NB4 (cell line): ENCODE results near the gene DYNC1H1.

ENCODE experiments used
- DNase-seq: peaks from one replicate; pipeline ENCODE4 v3.0.0; 2010; ENCODE audit warnings: low read depth
- H3K4me3 ChIP-seq: one replicate; pipeline ENCODE4 v1.5.1; 2011; ENCODE audit warnings: mild to moderate bottlenecking, low read depth, low read length, moderate library complexity
- CTCF ChIP-seq: IDR thresholded peaks from one replicate; pipeline ENCODE4 v1.5.1; 2012; ENCODE audit warnings: low read depth, low read length
- MAX ChIP-seq: IDR thresholded peaks from 2 replicates; pipeline ENCODE4 v1.6.1; 2011; ENCODE audit warnings: low read depth, low read length
- MYC ChIP-seq: IDR thresholded peaks from 2 replicates; pipeline ENCODE4 v1.6.1; 2011; ENCODE audit warnings: low read depth, low read length
- POLR2A ChIP-seq: IDR thresholded peaks from 2 replicates; pipeline ENCODE4 v1.6.1; 2011; ENCODE audit warnings: mild to moderate bottlenecking; ENCODE audit not compliant: insufficient read length; ENCODE audit errors: extremely low read depth

Gene DYNC1H1

GRCh38 chr14:102085948-102086708, 121.8 kb downstream of the DYNC1H1 start:
- peak; percentile 65 for DNase-seq
- TF ChIP-seq MYC (peak; percentile 19; the same call in 1 of the 2 replicates), CTCF (no peak)
- peak overlapping the region; percentile 92 for H3K4me3 ChIP-seq

- no peak for TF ChIP-seq MYC
- TF ChIP-seq MAX = no peak
- TF ChIP-seq CTCF = no peak
- TF ChIP-seq POLR2A = no peak
- peak overlapping the region; percentile 92 for H3K4me3 ChIP-seq
- DNase-seq = no peak
Measured at GRCh38 chr14:102086709-102086971, 122.3 kb downstream of the DYNC1H1 start.

GRCh38 chr14:102086972-102087761, 122.8 kb downstream of the DYNC1H1 start, which contains the start of gene HSP90AA1:
TSS of gene HSP90AA1 (minus strand) at chr14:102087044. CDS start at chr14:102086378, 666 bp downstream.
- DNase-seq = peak; percentile 91
- H3K4me3 ChIP-seq = peak within 1 kb of the TSS; percentile 92
- TF ChIP-seq MAX (peak; percentile 49; the same call in 1 of the 2 replicates), MYC (peak; percentile 67), POLR2A (peak; percentile 99), CTCF (no peak)

GRCh38 chr14:102087762-102088011, 123.3 kb downstream of the DYNC1H1 start:
- peak; percentile 69; the same call in 1 of the 2 replicates for TF ChIP-seq MYC
- TF ChIP-seq CTCF = no peak
- peak; percentile 78 for TF ChIP-seq MAX
- no peak for DNase-seq
- peak overlapping the region; percentile 69 for H3K4me3 ChIP-seq

- peak; percentile 96 for DNase-seq
- peak overlapping the region; percentile 69 for H3K4me3 ChIP-seq
- TF ChIP-seq MYC (peak; percentile 99), POLR2A (peak; percentile 56), MAX (peak; percentile 99), CTCF (no peak)
Measured at GRCh38 chr14:102088012-102088792, 123.8 kb downstream of the DYNC1H1 start.
